ENCODE data around the gene GFOD1. TPM values are rescaled to one million over a fixed set of nuclear protein-coding genes. Genes with fewer than 3 reads are reported as not detected.

The GFOD1 gene
- total RNA-seq, 2 donors from 2014 or later = 23.8 to 25.3 TPM

GRCh38 chr6:13500264-13500663 is 12.9 kb upstream of the GFOD1 start:
- Histone ChIP-seq H3K36me3 (no peaks in the 10 kb centered on the region), H3K4me1 (ENCODE audit: control insufficient read depth in 1 of 2, low read depth in 2 of 2) (no peaks in the 10 kb centered on the region), H3K4me3 (no peak overlapping the region), H3K27ac (no peak overlapping the region), H3K27me3 (replicated peaks; ENCODE audit: insufficient read depth) (no peaks in the 10 kb centered on the region), H3K9me3 (no peaks in the 10 kb centered on the region)
- no peak for DNase-seq (ENCODE audit: low spot score)
- TF ChIP-seq, protein P1, sequence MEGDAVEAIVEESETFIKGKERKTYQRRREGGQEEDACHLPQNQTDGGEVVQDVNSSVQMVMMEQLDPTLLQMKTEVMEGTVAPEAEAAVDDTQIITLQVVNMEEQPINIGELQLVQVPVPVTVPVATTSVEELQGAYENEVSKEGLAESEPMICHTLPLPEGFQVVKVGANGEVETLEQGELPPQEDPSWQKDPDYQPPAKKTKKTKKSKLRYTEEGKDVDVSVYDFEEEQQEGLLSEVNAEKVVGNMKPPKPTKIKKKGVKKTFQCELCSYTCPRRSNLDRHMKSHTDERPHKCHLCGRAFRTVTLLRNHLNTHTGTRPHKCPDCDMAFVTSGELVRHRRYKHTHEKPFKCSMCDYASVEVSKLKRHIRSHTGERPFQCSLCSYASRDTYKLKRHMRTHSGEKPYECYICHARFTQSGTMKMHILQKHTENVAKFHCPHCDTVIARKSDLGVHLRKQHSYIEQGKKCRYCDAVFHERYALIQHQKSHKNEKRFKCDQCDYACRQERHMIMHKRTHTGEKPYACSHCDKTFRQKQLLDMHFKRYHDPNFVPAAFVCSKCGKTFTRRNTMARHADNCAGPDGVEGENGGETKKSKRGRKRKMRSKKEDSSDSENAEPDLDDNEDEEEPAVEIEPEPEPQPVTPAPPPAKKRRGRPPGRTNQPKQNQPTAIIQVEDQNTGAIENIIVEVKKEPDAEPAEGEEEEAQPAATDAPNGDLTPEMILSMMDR (IDR thresholded peaks at IDR 0.05) = no peak
- no peak for ATAC-seq (ENCODE audit: insufficient number of reproducible peaks, low FRiP score, low read depth)

GRCh38 chr6:13496513-13497190 is 9.3 kb upstream of the GFOD1 start:
- Histone ChIP-seq H3K27ac (no peak overlapping the region), H3K36me3 (no peaks in the 10 kb centered on the region), H3K9me3 (no peaks in the 10 kb centered on the region), H3K27me3 (replicated peaks; ENCODE audit: insufficient read depth) (no peaks in the 10 kb centered on the region), H3K4me3 (no peak overlapping the region), H3K4me1 (ENCODE audit: control insufficient read depth in 1 of 2, low read depth in 2 of 2) (no peaks in the 10 kb centered on the region)
- ATAC-seq (ENCODE audit: insufficient number of reproducible peaks, low FRiP score, low read depth) (no peak), DNase-seq (ENCODE audit: low spot score) (no peak)
- TF ChIP-seq, protein P1 (IDR thresholded peaks at IDR 0.05) = no peak

DNA sequence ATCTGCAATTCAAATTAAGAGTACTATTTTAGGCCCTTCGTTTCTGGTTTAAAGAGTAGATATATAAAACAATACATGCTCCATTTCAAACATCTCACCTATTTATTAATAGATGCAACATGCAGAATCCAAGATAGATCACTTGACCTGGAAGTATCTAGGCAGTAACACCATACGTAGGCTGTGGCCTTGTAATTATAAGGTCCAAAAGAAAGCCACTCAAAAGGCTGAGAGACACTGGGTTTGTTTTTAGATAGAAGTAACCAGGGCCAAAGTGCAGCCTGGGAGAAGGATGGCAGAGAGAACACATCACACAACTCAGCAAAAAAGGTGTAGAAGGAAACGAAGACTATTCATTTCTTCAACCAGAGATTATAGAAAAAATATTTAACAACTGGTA is 8.4 kb upstream of the GFOD1 start:
- H3K4me1 ChIP-seq (ENCODE audit: control insufficient read depth in 1 of 2, low read depth in 2 of 2) = no peaks in the 10 kb centered on the region
- ATAC-seq (ENCODE audit: insufficient number of reproducible peaks, low FRiP score, low read depth) (no peak), DNase-seq (ENCODE audit: low spot score) (no peak)
- no peaks in the 10 kb centered on the region for H3K9me3 ChIP-seq
- no peaks in the 10 kb centered on the region for H3K27me3 ChIP-seq (replicated peaks; ENCODE audit: insufficient read depth)
- TF ChIP-seq, protein P1 (IDR thresholded peaks at IDR 0.05) = no peak
- no peaks in the 10 kb centered on the region for H3K36me3 ChIP-seq
- no peak overlapping the region for H3K4me3 ChIP-seq
- H3K27ac ChIP-seq = no peak overlapping the region

GRCh38 chr6:13495112-13495776 is 7.8 kb upstream of the GFOD1 start:
- DNase-seq (ENCODE audit: low spot score) = no peak
- Histone ChIP-seq H3K36me3 (no peaks in the 10 kb centered on the region), H3K27ac (no peak overlapping the region), H3K27me3 (replicated peaks; ENCODE audit: insufficient read depth) (no peaks in the 10 kb centered on the region), H3K4me1 (ENCODE audit: control insufficient read depth in 1 of 2, low read depth in 2 of 2) (no peaks in the 10 kb centered on the region), H3K9me3 (no peaks in the 10 kb centered on the region), H3K4me3 (no peak overlapping the region)
- no peak for ATAC-seq (ENCODE audit: insufficient number of reproducible peaks, low FRiP score, low read depth)
- TF ChIP-seq, protein P1 (IDR thresholded peaks at IDR 0.05) = no peak

GRCh38 chr6:13494137-13494536 is 6.7 kb upstream of the GFOD1 start:
- H3K36me3 ChIP-seq = no peaks in the 10 kb centered on the region
- TF ChIP-seq, protein P1 (IDR thresholded peaks at IDR 0.05) = no peak
- H3K4me3 ChIP-seq = no peak overlapping the region
- H3K27ac ChIP-seq = no peak overlapping the region
- no peak for ATAC-seq (ENCODE audit: insufficient number of reproducible peaks, low FRiP score, low read depth)
- DNase-seq (ENCODE audit: low spot score) = no peak
- H3K27me3 ChIP-seq (replicated peaks; ENCODE audit: insufficient read depth) = no peaks in the 10 kb centered on the region
- H3K4me1 ChIP-seq (ENCODE audit: control insufficient read depth in 1 of 2, low read depth in 2 of 2) = no peaks in the 10 kb centered on the region
- H3K9me3 ChIP-seq = no peaks in the 10 kb centered on the region
